Natural killer cell (primary cell): ENCODE measurements around the gene COL6A2. TPM values are rescaled to one million over a fixed set of nuclear protein-coding genes. Genes with fewer than 3 reads are reported as not detected.

Source experiments
- ATAC-seq, 3 donors: fragments of 150-1000 bp in 2 of 3; fragments of 200-7000 bp in 1 of 3; cut with Tn5 transposase; 1 replicate in 1 of 3; 2 replicates in 2 of 3; pipeline ENCODE4 v1.10.0; 2021; ENCODE audit warnings: mild to moderate bottlenecking in 2 of 3, moderate library complexity in 2 of 3
- DNase-seq, 2 donors: peaks; one replicate each; pipeline versions ENCODE4 v3.0.0 to v3.0.0-alpha.2; 2013 to 2021; ENCODE audit warnings: mixed read lengths in 1 of 2
- H3K27ac ChIP-seq: one replicate; pipeline ENCODE4 v1.5.1; 2013; ENCODE audit warnings: mild to moderate bottlenecking, low read length
- H3K27me3 ChIP-seq: one replicate; pipeline ENCODE4 v1.6.1; 2013; ENCODE audit warnings: low read length; ENCODE audit not compliant: control insufficient read depth, insufficient read depth
- H3K36me3 ChIP-seq: one replicate; pipeline ENCODE4 v1.6.1; 2013; ENCODE audit warnings: low read length; ENCODE audit not compliant: control insufficient read depth, insufficient read depth
- H3K4me1 ChIP-seq: one replicate; pipeline ENCODE4 v1.6.1; 2013; ENCODE audit warnings: low read length; ENCODE audit not compliant: control insufficient read depth, insufficient read depth
- H3K4me3 ChIP-seq: one replicate; pipeline ENCODE4 v1.5.1; 2013; ENCODE audit warnings: low read length
- H3K9me3 ChIP-seq: one replicate; pipeline ENCODE4 v1.6.1; 2013; ENCODE audit warnings: low read length; ENCODE audit not compliant: control insufficient read depth, insufficient read depth
- H3K27ac Mint-ChIP-seq, 2 donors: one replicate each; pipeline ENCODE4 v1.8.0; 2022; ENCODE audit warnings: mild to moderate bottlenecking in 2 of 2, mixed read lengths in 2 of 2, moderate library complexity in 1 of 2
- H3K27me3 Mint-ChIP-seq, 2 donors: one replicate each; pipeline ENCODE4 v1.8.0; 2022; ENCODE audit warnings: low read depth in 2 of 2, mixed read lengths in 2 of 2
- H3K36me3 Mint-ChIP-seq: one replicate; pipeline ENCODE4 v1.8.0; 2022; ENCODE audit warnings: mixed read lengths
- H3K4me1 Mint-ChIP-seq, 2 donors: one replicate each; pipeline ENCODE4 v1.8.0; 2022; ENCODE audit warnings: mixed read lengths in 2 of 2
- H3K4me3 Mint-ChIP-seq: one replicate; pipeline ENCODE4 v1.8.0; 2022; ENCODE audit warnings: mild to moderate bottlenecking, moderate library complexity, mixed read lengths
- H3K9me3 Mint-ChIP-seq, 2 donors: one replicate each; pipeline ENCODE4 v1.8.0; 2022; ENCODE audit warnings: mixed read lengths in 2 of 2
- WGBS: methylation state at CpG from one replicate; pipeline ENCODE4 v1.1.7; 2013; ENCODE audit warnings: missing lambda C conversion rate; ENCODE audit not compliant: insufficient coverage; 5-methylcytosine and 5-hydroxymethylcytosine counted together
- intact Hi-C: fragments of 100-400 bp; cut with micrococcal nuclease; formaldehyde crosslinking; loops from one replicate; pipeline ENCODE4 v1.14.2; 2022
- total RNA-seq, 4 donors: library from RNA; stranded (reverse); fragments of 120-200 nt in 1 of 4; gene quantifications; one replicate each; pipeline versions ENCODE4 v1.2.3 to v1.2.4, GENCODE V29; 2013 to 2022
- TF ChIP-seq, protein P1 (sequence below): fragments of 200-600 bp; IDR thresholded peaks from one replicate; pipeline ENCODE4 v1.8.0; 2022; ENCODE audit warnings: antibody characterized with exemption

Gene COL6A2
- total RNA-seq, 3 donors from 2014 or later (not counting 1 experiment from before 2014, with no cell fraction given), result 93.9 to 110 (median 97.2) TPM

DNA sequence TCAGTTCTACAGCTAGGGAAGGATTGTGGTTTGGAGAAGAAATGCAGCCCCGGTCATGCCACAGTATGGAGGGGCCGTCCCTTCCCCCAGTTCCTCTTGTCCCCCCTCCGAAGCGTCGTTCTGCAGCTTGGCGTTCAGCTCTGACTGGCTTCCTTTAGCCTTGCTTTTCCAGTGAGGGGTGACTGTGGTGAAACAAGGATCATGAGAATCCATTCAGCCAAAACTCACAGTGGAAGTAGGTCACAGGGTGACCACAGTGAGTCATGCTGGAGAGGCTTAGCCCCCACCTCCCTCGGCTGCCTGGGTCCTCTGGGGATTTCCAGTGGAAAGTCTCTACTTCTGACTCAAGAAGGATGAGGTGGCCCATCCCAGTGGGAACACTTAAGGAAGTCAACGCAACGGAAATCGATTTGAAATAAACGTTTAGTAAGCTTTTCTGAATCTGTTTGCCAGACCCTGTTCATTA lies 37.3 kb upstream of the COL6A2 start:
- no peak overlapping the region for H3K4me3 Mint-ChIP-seq
- no peaks in the 10 kb centered on the region for H3K9me3 Mint-ChIP-seq
- H3K4me1 ChIP-seq, result peaks cover 28% of the 10 kb centered on the region
- no peak for DNase-seq
- peaks cover 16% of the 10 kb centered on the region for H3K9me3 ChIP-seq
- H3K27me3 ChIP-seq, result peaks cover 16% of the 10 kb centered on the region
- H3K36me3 ChIP-seq, result no peaks in the 10 kb centered on the region
- peak in 2 of 3 donors; percentile 40 to 55 for ATAC-seq
- no peak overlapping the region for H3K27ac ChIP-seq
- H3K4me1 Mint-ChIP-seq, result peaks cover 16 to 23% of the 10 kb centered on the region in 2 donors
- no peak overlapping the region for H3K27ac Mint-ChIP-seq
- H3K4me3 ChIP-seq, result no peak overlapping the region
- 30% methylated on average over 11 of the region's 11 CpGs for WGBS
- intact Hi-C loops, result no loop called here
- H3K36me3 Mint-ChIP-seq, result no peaks in the 10 kb centered on the region
- TF ChIP-seq, protein P1, sequence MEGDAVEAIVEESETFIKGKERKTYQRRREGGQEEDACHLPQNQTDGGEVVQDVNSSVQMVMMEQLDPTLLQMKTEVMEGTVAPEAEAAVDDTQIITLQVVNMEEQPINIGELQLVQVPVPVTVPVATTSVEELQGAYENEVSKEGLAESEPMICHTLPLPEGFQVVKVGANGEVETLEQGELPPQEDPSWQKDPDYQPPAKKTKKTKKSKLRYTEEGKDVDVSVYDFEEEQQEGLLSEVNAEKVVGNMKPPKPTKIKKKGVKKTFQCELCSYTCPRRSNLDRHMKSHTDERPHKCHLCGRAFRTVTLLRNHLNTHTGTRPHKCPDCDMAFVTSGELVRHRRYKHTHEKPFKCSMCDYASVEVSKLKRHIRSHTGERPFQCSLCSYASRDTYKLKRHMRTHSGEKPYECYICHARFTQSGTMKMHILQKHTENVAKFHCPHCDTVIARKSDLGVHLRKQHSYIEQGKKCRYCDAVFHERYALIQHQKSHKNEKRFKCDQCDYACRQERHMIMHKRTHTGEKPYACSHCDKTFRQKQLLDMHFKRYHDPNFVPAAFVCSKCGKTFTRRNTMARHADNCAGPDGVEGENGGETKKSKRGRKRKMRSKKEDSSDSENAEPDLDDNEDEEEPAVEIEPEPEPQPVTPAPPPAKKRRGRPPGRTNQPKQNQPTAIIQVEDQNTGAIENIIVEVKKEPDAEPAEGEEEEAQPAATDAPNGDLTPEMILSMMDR, result no peak
- peaks cover 32 to 33% of the 10 kb centered on the region in 2 donors for H3K27me3 Mint-ChIP-seq

DNA sequence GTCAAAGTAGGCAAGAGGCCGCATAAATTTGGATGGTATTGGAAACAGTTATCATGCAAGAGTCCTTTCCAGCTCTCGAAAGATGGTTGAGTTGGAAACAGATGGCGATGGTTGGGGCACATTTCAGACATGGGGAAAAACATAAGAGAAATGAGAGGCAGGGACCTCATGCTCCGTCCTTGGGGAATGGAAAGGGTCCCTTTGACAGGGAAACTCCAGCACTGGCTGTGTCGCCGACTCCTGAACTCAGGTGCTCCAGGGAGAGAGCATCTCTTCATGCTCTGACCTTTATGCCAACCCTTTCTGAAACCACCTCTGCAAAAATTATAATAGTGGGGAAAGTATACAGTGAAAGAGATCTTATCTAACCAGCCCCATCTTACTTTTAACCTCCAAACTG lies 36.8 kb upstream of the COL6A2 start:
- intact Hi-C loops, result no loop called here
- Mint-ChIP-seq H3K27ac (no peak overlapping the region), H3K27me3 (peaks cover 36 to 37% of the 10 kb centered on the region in 2 donors), H3K4me3 (no peak overlapping the region), H3K9me3 (no peaks in the 10 kb centered on the region), H3K36me3 (no peaks in the 10 kb centered on the region), H3K4me1 (peaks cover 16 to 26% of the 10 kb centered on the region in 2 donors)
- 75% methylated on average over 6 of the region's 6 CpGs for WGBS
- no peak overlapping the region for H3K27ac ChIP-seq
- peaks cover 14% of the 10 kb centered on the region for H3K27me3 ChIP-seq
- no peak for DNase-seq
- H3K36me3 ChIP-seq, result no peaks in the 10 kb centered on the region
- no peak overlapping the region for H3K4me3 ChIP-seq
- no peak for ATAC-seq
- peaks cover 16% of the 10 kb centered on the region for H3K9me3 ChIP-seq
- TF ChIP-seq, protein P1, result no peak
- peaks cover 28% of the 10 kb centered on the region for H3K4me1 ChIP-seq

DNA sequence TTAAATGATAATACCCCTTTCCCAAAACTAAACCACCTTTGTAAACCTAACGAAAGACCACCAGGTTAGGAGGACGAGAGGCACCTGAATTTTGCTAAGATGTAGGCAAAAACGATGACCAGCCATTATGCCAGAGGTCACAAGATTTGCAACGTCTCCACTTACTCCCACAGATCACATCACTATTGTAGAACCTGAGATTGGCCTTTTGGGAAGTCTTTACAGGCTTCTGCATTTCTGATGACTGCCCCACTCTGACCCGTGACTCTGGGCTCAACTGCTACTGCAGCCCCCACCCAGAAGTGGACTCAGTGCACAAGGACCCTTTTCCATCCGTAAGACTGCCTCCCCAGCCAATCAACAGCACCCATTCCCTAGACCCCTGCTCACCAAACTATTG lies 36.4 kb upstream of the COL6A2 start:
- H3K27me3 ChIP-seq, result peaks cover 12% of the 10 kb centered on the region
- TF ChIP-seq, protein P1, result no peak
- H3K9me3 ChIP-seq, result peaks cover 16% of the 10 kb centered on the region
- H3K27ac ChIP-seq, result no peak overlapping the region
- H3K9me3 Mint-ChIP-seq, result no peaks in the 10 kb centered on the region
- WGBS, result 81% methylated on average over 6 of the region's 6 CpGs
- intact Hi-C loops, result no loop called here
- no peaks in the 10 kb centered on the region for H3K36me3 ChIP-seq
- DNase-seq, result no peak
- peaks cover 16 to 26% of the 10 kb centered on the region in 2 donors for H3K4me1 Mint-ChIP-seq
- H3K27me3 Mint-ChIP-seq, result peaks cover 39 to 40% of the 10 kb centered on the region in 2 donors
- no peak overlapping the region for H3K4me3 Mint-ChIP-seq
- H3K4me1 ChIP-seq, result peaks cover 25% of the 10 kb centered on the region
- H3K27ac Mint-ChIP-seq, result no peak overlapping the region
- no peak overlapping the region for H3K4me3 ChIP-seq
- no peaks in the 10 kb centered on the region for H3K36me3 Mint-ChIP-seq
- no peak for ATAC-seq

DNA sequence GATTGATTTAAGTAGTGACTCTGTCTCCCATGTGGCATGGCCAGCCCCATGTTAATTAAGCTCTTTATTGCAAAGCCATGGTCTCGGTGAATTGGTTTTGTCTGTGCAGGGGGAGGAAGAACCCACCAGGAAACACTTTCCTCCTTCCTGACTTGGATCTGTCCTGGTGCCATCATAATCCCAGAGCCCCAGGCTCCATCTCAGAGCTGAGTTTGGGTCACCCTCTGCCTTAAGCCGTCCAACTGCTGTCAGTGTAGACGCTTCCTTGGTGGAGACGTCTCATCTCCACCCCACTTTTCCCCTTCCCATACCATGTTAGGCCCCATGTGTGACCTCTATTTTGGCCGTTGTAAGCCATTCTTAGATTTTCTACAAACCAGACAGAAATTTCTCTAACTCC lies 36.0 kb upstream of the COL6A2 start:
- Histone ChIP-seq H3K36me3 (no peaks in the 10 kb centered on the region), H3K27ac (no peak overlapping the region), H3K4me3 (no peak overlapping the region), H3K4me1 (peaks cover 20% of the 10 kb centered on the region), H3K9me3 (peaks cover 16% of the 10 kb centered on the region), H3K27me3 (peaks cover 12% of the 10 kb centered on the region)
- H3K27ac Mint-ChIP-seq, result no peak overlapping the region
- no peak for ATAC-seq
- intact Hi-C loops, result no loop called here
- no peak for DNase-seq
- TF ChIP-seq, protein P1, result no peak
- no peaks in the 10 kb centered on the region for H3K9me3 Mint-ChIP-seq
- H3K36me3 Mint-ChIP-seq, result no peaks in the 10 kb centered on the region
- 95% methylated on average over 5 of the region's 5 CpGs for WGBS
- peaks cover 39% of the 10 kb centered on the region in 2 donors for H3K27me3 Mint-ChIP-seq
- H3K4me3 Mint-ChIP-seq, result no peak overlapping the region
- H3K4me1 Mint-ChIP-seq, result peaks cover 16 to 25% of the 10 kb centered on the region in 2 donors
